ENCODE data around the gene KCNK10.

Gene KCNK10

GRCh38 chr14:88233915-88234314 is 89.2 kb downstream of the KCNK10 start:
- no peak overlapping the region for H3K9ac ChIP-seq (ENCODE audit: low read length)
- no peak overlapping the region for H3K4me2 ChIP-seq (ENCODE audit: low read depth, low read length, poor library complexity, severe bottlenecking)
- no peaks in the 10 kb centered on the region for H3F3A ChIP-seq (ENCODE audit: insufficient read depth)
- no peak overlapping the region for H3K27ac ChIP-seq (ENCODE audit: low read depth, low read length)
- H3K9me2 ChIP-seq (replicated peaks; ENCODE audit: insufficient read depth, low read length): no peaks in the 10 kb centered on the region
- no peaks in the 10 kb centered on the region for H3K9me3 ChIP-seq (ENCODE audit: insufficient read depth, low read length)
- no peak overlapping the region for H2AFZ ChIP-seq (ENCODE audit: low read depth, low read length, severe bottlenecking)
- no peaks in the 10 kb centered on the region for H3K79me2 ChIP-seq (ENCODE audit: insufficient read depth, low read length)
- H3K36me3 ChIP-seq (ENCODE audit: low read length): no peaks in the 10 kb centered on the region
- TF ChIP-seq EZH2phosphoT487 (conservative IDR thresholded peaks at IDR 0.05; ENCODE audit: low read length) (no peak), CTCF (IDR thresholded peaks at IDR 0.05; ENCODE audit: insufficient read depth, low read length, poor library complexity, severe bottlenecking) (peak; percentile 26)
- no peak overlapping the region for H3K4me3 ChIP-seq (ENCODE audit: insufficient read depth, low read length, poor library complexity, severe bottlenecking)
- no peaks in the 10 kb centered on the region for H3K27me3 ChIP-seq (ENCODE audit: low read length)
- H4K20me1 ChIP-seq (ENCODE audit: low read depth, low read length): no peaks in the 10 kb centered on the region

- H2AFZ ChIP-seq (ENCODE audit: low read depth, low read length, severe bottlenecking): no peak overlapping the region
- TF ChIP-seq CTCF (IDR thresholded peaks at IDR 0.05; ENCODE audit: insufficient read depth, low read length, poor library complexity, severe bottlenecking) (no peak), EZH2phosphoT487 (conservative IDR thresholded peaks at IDR 0.05; ENCODE audit: low read length) (no peak)
Measured at GRCh38 chr14:88232771-88233170, 90.3 kb downstream of the KCNK10 start.

GRCh38 chr14:88231603-88232002 is 91.5 kb downstream of the KCNK10 start:
- no peak for TF ChIP-seq EZH2phosphoT487 (conservative IDR thresholded peaks at IDR 0.05; ENCODE audit: low read length)
- no peak for TF ChIP-seq CTCF (IDR thresholded peaks at IDR 0.05; ENCODE audit: insufficient read depth, low read length, poor library complexity, severe bottlenecking)
- Histone ChIP-seq H3K9me2 (replicated peaks; ENCODE audit: insufficient read depth, low read length) (no peaks in the 10 kb centered on the region), H3K9ac (ENCODE audit: low read length) (no peak overlapping the region)

More at GRCh38 chr14:88232771-88233170, 90.3 kb downstream of the KCNK10 start:
- H3K9me2 ChIP-seq (replicated peaks; ENCODE audit: insufficient read depth, low read length): no peaks in the 10 kb centered on the region
- H3K27ac ChIP-seq (ENCODE audit: low read depth, low read length): no peak overlapping the region
- H4K20me1 ChIP-seq (ENCODE audit: low read depth, low read length): no peaks in the 10 kb centered on the region
- no peaks in the 10 kb centered on the region for H3K79me2 ChIP-seq (ENCODE audit: insufficient read depth, low read length)
- H3K9ac ChIP-seq (ENCODE audit: low read length): no peak overlapping the region
- no peak overlapping the region for H3K4me3 ChIP-seq (ENCODE audit: insufficient read depth, low read length, poor library complexity, severe bottlenecking)
- H3K9me3 ChIP-seq (ENCODE audit: insufficient read depth, low read length): no peaks in the 10 kb centered on the region
- H3K4me2 ChIP-seq (ENCODE audit: low read depth, low read length, poor library complexity, severe bottlenecking): no peak overlapping the region
- no peaks in the 10 kb centered on the region for H3K27me3 ChIP-seq (ENCODE audit: low read length)
- H3K36me3 ChIP-seq (ENCODE audit: low read length): no peaks in the 10 kb centered on the region
- H3F3A ChIP-seq (ENCODE audit: insufficient read depth): no peaks in the 10 kb centered on the region

More at GRCh38 chr14:88231603-88232002, 91.5 kb downstream of the KCNK10 start:
- Histone ChIP-seq H3K4me2 (ENCODE audit: low read depth, low read length, poor library complexity, severe bottlenecking) (no peak overlapping the region), H3K27ac (ENCODE audit: low read depth, low read length) (no peak overlapping the region), H3K4me3 (ENCODE audit: insufficient read depth, low read length, poor library complexity, severe bottlenecking) (no peak overlapping the region), H4K20me1 (ENCODE audit: low read depth, low read length) (no peaks in the 10 kb centered on the region), H3K79me2 (ENCODE audit: insufficient read depth, low read length) (no peaks in the 10 kb centered on the region), H3K36me3 (ENCODE audit: low read length) (no peaks in the 10 kb centered on the region), H3K27me3 (ENCODE audit: low read length) (no peaks in the 10 kb centered on the region), H2AFZ (ENCODE audit: low read depth, low read length, severe bottlenecking) (no peak overlapping the region), H3K9me3 (ENCODE audit: insufficient read depth, low read length) (no peaks in the 10 kb centered on the region), H3F3A (ENCODE audit: insufficient read depth) (no peaks in the 10 kb centered on the region)
